K562 (cell line): ENCODE measurements around the gene PRKCE. TPM values are rescaled to one million over a fixed set of nuclear protein-coding genes. Genes with fewer than 3 reads are reported as not detected.

Source experiments
- ATAC-seq: fragments of 200-7000 bp; cut with Tn5 transposase; 3 replicates; pipeline ENCODE4 v1.9.1; 2020; ENCODE audit warnings: moderate library complexity
- BruUV-seq: library from RNA; stranded (reverse); fragments of 400-500 nt; replicated peaks from 2 replicates; lab custom pipeline; 2021; lab: Mats Ljungman, UMichigan
- CTCF ChIA-PET: fragments of 300-600 bp; formaldehyde crosslinking; extraction: SDS; loops from one replicate; lab custom pipeline; 2021; ENCODE audit warnings: low intra/inter-chr PET ratio; lab: Yijun Ruan, JAX
- POLR2A ChIA-PET: fragments of 300-600, 350-650 bp; sonication (Branson Sonifier 250); formaldehyde crosslinking; extraction: SDS; loops from one replicate; lab custom pipeline; 2021; ENCODE audit warnings: antibody characterized with exemption, inconsistent platforms; lab: Yijun Ruan, JAX
- DNase-seq, 4 experiments: peaks; one replicate each; pipeline versions ENCODE4 v3.0.0 to v3.0.0-alpha.2; 2011 to 2018; ENCODE audit warnings: low spot score in 3 of 4, mixed read lengths in 3 of 4; ENCODE audit errors: extremely low read depth in 1 of 4
- FAIRE-seq: peaks from 2 replicates; lab custom pipeline; 2011; peaks lifted over from hg19 to GRCh38; lab: Jason Lieb, UNC
- H2AFZ ChIP-seq: 2 replicates; pipeline ENCODE4 v1.6.0; 2011; ENCODE audit warnings: low read depth, low read length, control low read depth, inconsistent platforms
- H3K27ac ChIP-seq: fragments of 200-600 bp; 3 replicates; pipeline ENCODE4 v1.8.0; 2011; ENCODE audit warnings: low read depth, mild to moderate bottlenecking, control low read depth, inconsistent platforms, low read length, moderate library complexity, mixed read lengths; ENCODE audit errors: extremely low read depth
- H3K27me3 ChIP-seq, 2 experiments: fragments of 300-600 bp in 1 of 2; 2 replicates in 1 of 2; 3 replicates in 1 of 2; pipeline versions ENCODE4 v1.6.0 to v1.8.0; 2011; ENCODE audit warnings: inconsistent platforms in 2 of 2, low read length in 2 of 2, mild to moderate bottlenecking in 1 of 2, mixed read lengths in 1 of 2, moderate library complexity in 1 of 2; ENCODE audit not compliant: control insufficient read depth in 2 of 2, insufficient read depth in 2 of 2
- H3K36me3 ChIP-seq: fragments of 300-600 bp; 3 replicates; pipeline ENCODE4 v1.8.0; 2011; ENCODE audit warnings: mild to moderate bottlenecking, low read length, inconsistent platforms; ENCODE audit not compliant: control insufficient read depth, insufficient read depth
- H3K4me1 ChIP-seq, 2 experiments: fragments of 200-600 bp in 1 of 2; replicated peaks in 1 of 2; 2 replicates in 1 of 2; 3 replicates in 1 of 2; pipeline versions ENCODE4 v1.5.1 to v1.8.0; 2011; ENCODE audit warnings: inconsistent platforms in 2 of 2, low read length in 2 of 2, mild to moderate bottlenecking in 1 of 2, mixed read lengths in 1 of 2, moderate library complexity in 1 of 2; ENCODE audit not compliant: control insufficient read depth in 2 of 2, insufficient read depth in 2 of 2
- H3K4me2 ChIP-seq: 2 replicates; pipeline ENCODE4 v1.6.1; 2011; ENCODE audit warnings: low read length, control low read depth, inconsistent platforms, mixed read lengths; ENCODE audit not compliant: insufficient read depth
- H3K4me3 ChIP-seq: fragments of 200-600 bp; sonication (generic), shearing (Covaris generic); 2 replicates; pipeline ENCODE4 v1.5.1; 2016; ENCODE audit warnings: control low read depth, inconsistent platforms
- H3K79me2 ChIP-seq: fragments of 200-600 bp; 3 replicates; pipeline ENCODE4 v1.8.0; 2011; ENCODE audit warnings: low read length, inconsistent platforms; ENCODE audit not compliant: control insufficient read depth, insufficient read depth
- H3K9ac ChIP-seq, 2 experiments: 2 replicates each; pipeline versions ENCODE4 v1.6.0 to v1.6.1; 2011; ENCODE audit warnings: low read depth in 2 of 2, low read length in 2 of 2, control low read depth in 1 of 2, inconsistent platforms in 1 of 2, mild to moderate bottlenecking in 1 of 2, mixed read lengths in 1 of 2; ENCODE audit not compliant: insufficient read depth in 1 of 2
- H3K9me1 ChIP-seq: one replicate; pipeline ENCODE4 v1.6.0; 2011; ENCODE audit warnings: inconsistent platforms, mild to moderate bottlenecking, low read length, moderate library complexity; ENCODE audit not compliant: control insufficient read depth, insufficient read depth
- H3K9me3 ChIP-seq: replicated peaks from 2 replicates; pipeline ENCODE4 v1.5.1; 2011; ENCODE audit warnings: low read depth, low read length, inconsistent platforms; ENCODE audit not compliant: control insufficient read depth, insufficient read depth
- H4K20me1 ChIP-seq: replicated peaks from 2 replicates; pipeline ENCODE4 v1.6.1; 2011; ENCODE audit warnings: low read length, inconsistent platforms, mixed read lengths; ENCODE audit not compliant: control insufficient read depth, insufficient read depth
- DDX20 ChIP-seq: fragments of 450-650 bp; IDR thresholded peaks from 2 replicates; pipeline ENCODE4 v1.6.1; 2016; ENCODE audit warnings: missing genetic modification characterization, low read depth, mild to moderate bottlenecking, missing compliant biosample characterization, moderate library complexity
- ELK1 ChIP-seq: sonication (generic); formaldehyde crosslinking; IDR thresholded peaks from 2 replicates; pipeline ENCODE4 v1.8.1; 2022; ENCODE audit warnings: missing genetic modification reagents
- GATA2 ChIP-seq: sonication (generic); formaldehyde crosslinking; IDR thresholded peaks from 2 replicates; pipeline ENCODE4 v1.4.0; 2020; ENCODE audit warnings: mild to moderate bottlenecking, missing genetic modification reagents
- KDM1A ChIP-seq, 2 experiments: fragments of 450-650 bp; IDR thresholded peaks; 2 replicates each; pipeline ENCODE4 v1.6.1; 2016; ENCODE audit warnings: mild to moderate bottlenecking in 2 of 2
- NFIC ChIP-seq: fragments of 450-650 bp; IDR thresholded peaks from 2 replicates; pipeline ENCODE4 v1.6.1; 2017; ENCODE audit warnings: mild to moderate bottlenecking, inconsistent platforms
- NR0B1 ChIP-seq: fragments of 450-650 bp; IDR thresholded peaks from one replicate; pipeline ENCODE4 v1.6.1; 2018; ENCODE audit warnings: mild to moderate bottlenecking, moderate library complexity; ENCODE audit not compliant: partially characterized antibody
- RBM25 ChIP-seq: fragments of 200-400 bp; formaldehyde crosslinking; IDR thresholded peaks from 2 replicates; pipeline ENCODE4 v1.6.1; 2018; ENCODE audit warnings: low read length, low read depth, moderate library complexity; ENCODE audit not compliant: severe bottlenecking
- RBM39 ChIP-seq: fragments of 200-400 bp; formaldehyde crosslinking; optimal IDR thresholded peaks from 2 replicates; pipeline ENCODE3; 2018; ENCODE audit warnings: low read depth, low read length
- SMC3 ChIP-seq: conservative IDR thresholded peaks from 2 replicates; pipeline ENCODE4 v1.6.1; 2011; ENCODE audit warnings: low read depth, low read length, improper control_type of control experiment; ENCODE audit not compliant: insufficient read depth
- ZBED1 ChIP-seq: IDR thresholded peaks from 2 replicates; pipeline ENCODE4 v1.6.1; 2014
- WGBS: fragments of 100-300 bp; shearing (Covaris generic); methylation state at CpG from one replicate; pipeline ENCODE4 v1.1.6; 2016; ENCODE audit warnings: low coverage, mixed read lengths; ENCODE audit not compliant: insufficient coverage; ENCODE audit errors: missing lambda C conversion rate; 5-methylcytosine and 5-hydroxymethylcytosine counted together
- in situ Hi-C: fragments of 300-500 bp; cut with MboI; formaldehyde crosslinking; loops from 4 replicates; pipeline ENCODE4 v1.15.0; 2018; ENCODE audit warnings: inconsistent platforms, mixed read lengths
- intact Hi-C: fragments of 100-400 bp; cut with micrococcal nuclease; formaldehyde crosslinking; loops from 2 replicates; pipeline ENCODE4 v1.14.2; 2022
- polyA plus RNA-seq, 8 experiments: library from polyadenylated mRNA; depleted of rRNA in 4 of 8; stranded (reverse) in 5 of 8; unstranded in 3 of 8; fragments of >200 nt; fragmentation: Nextera tagmentation in 2 of 8; fragmentation: Illumina TruSeq in 1 of 8; extraction: Ambion mirVana in 2 of 8; extraction: Trizol in 1 of 8; gene quantifications; 2 replicates each; pipeline versions ENCODE4 v1.2.1 to v1.2.3, GENCODE V29; 2011 to 2014; ENCODE audit warnings: inconsistent platforms in 1 of 8, missing spikeins in 1 of 8
- total RNA-seq, 7 experiments: library from RNA; depleted of rRNA in 6 of 7; stranded (reverse); fragments of >200 nt in 6 of 7; fragmentation: Illumina TruSeq in 2 of 7; extraction: Trizol in 2 of 7; gene quantifications; 2 replicates each; pipeline versions ENCODE4 v1.2.1 to v1.2.3, GENCODE V29; 2011 to 2021; ENCODE audit warnings: low replicate concordance in 1 of 7

Gene PRKCE
- total and polyA plus RNA-seq, 9 of the 15 experiments (the other 6 are each of a cell fraction or from before 2014, with no cell fraction given) = 0.06 to 1.0 (median 0.22) TPM; not detected in 1

DNA sequence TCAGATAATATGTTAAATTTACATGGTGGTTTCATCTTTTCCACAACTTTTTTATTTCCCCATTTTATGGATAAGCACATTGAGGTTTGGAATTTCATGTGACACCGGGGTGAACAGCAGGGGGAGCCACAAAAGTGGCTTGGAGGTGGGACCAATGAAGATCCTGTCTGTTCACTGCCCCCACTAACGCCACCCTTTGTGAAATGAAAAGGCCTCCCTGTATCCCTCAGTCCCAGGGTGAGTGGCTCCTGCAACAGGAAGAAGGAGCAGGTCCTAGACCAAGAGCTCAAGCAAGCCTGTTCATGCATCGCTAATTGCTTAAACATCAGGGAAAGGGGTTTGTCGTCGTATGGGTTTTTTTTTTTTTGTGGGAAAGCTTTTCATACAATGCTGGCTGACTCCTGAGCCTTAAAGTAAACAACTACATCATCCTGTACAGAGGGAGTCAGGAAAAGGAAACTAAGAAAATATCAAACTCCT, 377.9 kb downstream of the PRKCE start:
- no peak overlapping the region for H3K27ac ChIP-seq
- ChIA-PET CTCF (no interaction called here), POLR2A (interaction anchor here (0.5 kb wide), 1 partner anchor 651 kb away, joined by 3 read pairs; no protein-coding TSS in a partner anchor)
- intact Hi-C loops (no loop called here), in situ Hi-C loops (no loop called here)
- no peak overlapping the region for H3K9ac ChIP-seq
- no peaks in the 10 kb centered on the region for H3K79me2 ChIP-seq
- peaks cover 24 to 39% of the 10 kb centered on the region in 2 experiments; a peak in 4 of 5 replicates for H3K27me3 ChIP-seq
- TF ChIP-seq ELK1 (no peak), RBM25 (peak; percentile 55)
- BruUV-seq = no TSS peak
- no peaks in the 10 kb centered on the region for H3K4me1 ChIP-seq
- ATAC-seq = no peak
- peaks cover under 1% of the 10 kb centered on the region; the same call in 1 of the 2 replicates for H4K20me1 ChIP-seq
- H3K36me3 ChIP-seq = no peaks in the 10 kb centered on the region
- H3K4me2 ChIP-seq = no peak overlapping the region
- H2AFZ ChIP-seq = no peak overlapping the region
- no peaks in the 10 kb centered on the region for H3K9me1 ChIP-seq
- DNase-seq = peak in 1 of 4 experiments; percentile 11
- no peak for FAIRE-seq
- no peak overlapping the region for H3K4me3 ChIP-seq
- no peaks in the 10 kb centered on the region for H3K9me3 ChIP-seq
- WGBS = 0% methylated on average over 5 of the region's 5 CpGs

GRCh38 chr2:46030330-46030729, 378.9 kb downstream of the PRKCE start:
- ATAC-seq = no peak
- no peak overlapping the region for H3K27ac ChIP-seq
- H3K79me2 ChIP-seq = no peaks in the 10 kb centered on the region
- H3K9me3 ChIP-seq = no peaks in the 10 kb centered on the region
- no peaks in the 10 kb centered on the region for H3K36me3 ChIP-seq
- no TSS peak for BruUV-seq
- no peaks in the 10 kb centered on the region for H3K9me1 ChIP-seq
- WGBS = 0% methylated on average over 2 of the region's 2 CpGs
- peaks cover 4% of the 10 kb centered on the region; the same call in 1 of the 2 replicates for H4K20me1 ChIP-seq
- no peak overlapping the region for H2AFZ ChIP-seq
- H3K27me3 ChIP-seq = peaks cover 24 to 43% of the 10 kb centered on the region in 2 experiments; a peak in 4 of 5 replicates
- H3K4me2 ChIP-seq = no peak overlapping the region
- no peak for FAIRE-seq
- ChIA-PET CTCF (no interaction called here), POLR2A (no interaction called here)
- TF ChIP-seq KDM1A (IDR thresholded peaks at IDR 0.05) = no peak
- TF ChIP-seq SMC3 = no peak
- TF ChIP-seq GATA2 (CRISPR knock-in tag) = no peak
- TF ChIP-seq NR0B1 = no peak
- no peak for TF ChIP-seq ZBED1
- no peak for TF ChIP-seq RBM39
- TF ChIP-seq DDX20 (tag) = no peak
- no peak for TF ChIP-seq NFIC
- no peak overlapping the region for H3K9ac ChIP-seq
- intact Hi-C loops (no loop called here), in situ Hi-C loops (no loop called here)
- H3K4me3 ChIP-seq = no peak overlapping the region
- H3K4me1 ChIP-seq = no peaks in the 10 kb centered on the region
- no peak for DNase-seq
